Left ventricle myocardium inferior (tissue), 1 donor: ENCODE measurements around the gene NEDD4L. TPM values are rescaled to one million over a fixed set of nuclear protein-coding genes. Genes with fewer than 3 reads are reported as not detected.
"Not testable (repeated sequence)": the region's sequence is repeated elsewhere in the genome, so short reads cannot be mapped to it uniquely, and the experiment has no call there.

Experiments
- DNase-seq: peaks from one replicate; pipeline ENCODE4 v3.0.0-alpha.2; 2020
- H3K27ac ChIP-seq: fragments of 200-600 bp; replicated peaks from 2 replicates; pipeline ENCODE4 v1.8.0; 2021
- H3K27me3 ChIP-seq: fragments of 200-600 bp; 2 replicates; pipeline ENCODE4 v1.8.0; 2021; ENCODE audit warnings: low read depth
- H3K36me3 ChIP-seq: fragments of 200-600 bp; 2 replicates; pipeline ENCODE4 v1.8.0; 2021
- H3K4me1 ChIP-seq: fragments of 200-600 bp; 2 replicates; pipeline ENCODE4 v1.8.0; 2021
- H3K4me3 ChIP-seq: fragments of 200-600 bp; 2 replicates; pipeline ENCODE4 v1.8.0; 2021; ENCODE audit warnings: mild to moderate bottlenecking, moderate library complexity
- H3K9me3 ChIP-seq: fragments of 200-600 bp; replicated peaks from 2 replicates; pipeline ENCODE4 v1.8.0; 2021
- CTCF ChIP-seq: fragments of 200-600 bp; IDR thresholded peaks from 2 replicates; pipeline ENCODE4 v1.8.0; 2021; ENCODE audit warnings: antibody characterized with exemption, mild to moderate bottlenecking, borderline replicate concordance
- intact Hi-C: fragments of 100-400 bp; cut with micrococcal nuclease; formaldehyde crosslinking; loops from one replicate; pipeline ENCODE4 v1.11.0; 2022
- total RNA-seq: library from RNA; stranded (reverse); fragmentation: NEBNext Ultra II Directional; extraction: Animal tissue kit (Norgen Biotek cat#: 25700); gene quantifications from one replicate; pipeline ENCODE4 v1.2.1, GENCODE V29; 2021
- donor health status: DM: no; HTN: yes; CAD: no; lungs with severe emphysema.

The NEDD4L gene
- total RNA-seq, 1 donor from 2014 or later: 45.8 TPM

GRCh38 chr18:58049000-58049688 is 5.1 kb downstream of the NEDD4L start:
- no peaks in the 10 kb centered on the region for H3K27me3 ChIP-seq
- TF ChIP-seq CTCF: no peak
- no peak overlapping the region for H3K27ac ChIP-seq
- no peak overlapping the region for H3K4me3 ChIP-seq
- peaks cover 19% of the 10 kb centered on the region for H3K4me1 ChIP-seq
- no peaks in the 10 kb centered on the region for H3K9me3 ChIP-seq
- intact Hi-C loops: loop anchor here (5.0 kb wide), 1 partner anchor 73 kb away; no protein-coding TSS in a partner anchor
- H3K36me3 ChIP-seq: no peaks in the 10 kb centered on the region
- no peak for DNase-seq

GRCh38 chr18:58050963-58051362 is 6.9 kb downstream of the NEDD4L start:
- intact Hi-C loops, H3K36me3 ChIP-seq, DNase-seq, H3K4me3 ChIP-seq, H3K4me1 ChIP-seq, H3K9me3 ChIP-seq, H3K27me3 ChIP-seq, H3K27ac ChIP-seq: not testable (repeated sequence)

- intact Hi-C loops: no loop called here
- H3K4me3 ChIP-seq: no peak overlapping the region
- H3K27me3 ChIP-seq: no peaks in the 10 kb centered on the region
- DNase-seq: no peak
- peak; percentile 37 for TF ChIP-seq CTCF
- H3K9me3 ChIP-seq: no peaks in the 10 kb centered on the region
- H3K4me1 ChIP-seq: no peaks in the 10 kb centered on the region
- no peak overlapping the region for H3K27ac ChIP-seq
- no peaks in the 10 kb centered on the region for H3K36me3 ChIP-seq
Measured at GRCh38 chr18:58051765-58052460, 7.9 kb downstream of the NEDD4L start.

GRCh38 chr18:58052960-58053359 is 8.9 kb downstream of the NEDD4L start:
- Histone ChIP-seq H3K9me3 (no peaks in the 10 kb centered on the region), H3K27ac (no peak overlapping the region), H3K27me3 (no peaks in the 10 kb centered on the region), H3K36me3 (no peaks in the 10 kb centered on the region), H3K4me3 (no peak overlapping the region), H3K4me1 (no peaks in the 10 kb centered on the region)
- no peak for TF ChIP-seq CTCF
- no peak for DNase-seq
- intact Hi-C loops: no loop called here

- no peaks in the 10 kb centered on the region for H3K4me1 ChIP-seq
- H3K4me3 ChIP-seq: no peak overlapping the region
- no peaks in the 10 kb centered on the region for H3K36me3 ChIP-seq
- intact Hi-C loops: no loop called here
- DNase-seq: no peak
- H3K9me3 ChIP-seq: no peaks in the 10 kb centered on the region
- H3K27ac ChIP-seq: no peak overlapping the region
- H3K27me3 ChIP-seq: no peaks in the 10 kb centered on the region
- no peak for TF ChIP-seq CTCF
Measured at GRCh38 chr18:58054041-58054781, 10.2 kb downstream of the NEDD4L start.
